HL-60 (cell line): ENCODE data around the gene KCNAB1.

Source experiments
- POLR2AphosphoS5 ChIP-seq: IDR thresholded peaks from 2 replicates; pipeline ENCODE4 v1.6.1; 2012; ENCODE audit warnings: low read depth
- TF ChIP-seq, protein P1 (sequence below): IDR thresholded peaks from one replicate; pipeline ENCODE4 v1.5.1; 2011; ENCODE audit warnings: low read length, control low read depth, inconsistent platforms; ENCODE audit not compliant: insufficient read depth
- TF ChIP-seq, protein P2 (sequence below): IDR thresholded peaks from 2 replicates; pipeline ENCODE4 v1.6.1; 2012; ENCODE audit warnings: low read depth; ENCODE audit not compliant: insufficient replicate concordance

DNA sequence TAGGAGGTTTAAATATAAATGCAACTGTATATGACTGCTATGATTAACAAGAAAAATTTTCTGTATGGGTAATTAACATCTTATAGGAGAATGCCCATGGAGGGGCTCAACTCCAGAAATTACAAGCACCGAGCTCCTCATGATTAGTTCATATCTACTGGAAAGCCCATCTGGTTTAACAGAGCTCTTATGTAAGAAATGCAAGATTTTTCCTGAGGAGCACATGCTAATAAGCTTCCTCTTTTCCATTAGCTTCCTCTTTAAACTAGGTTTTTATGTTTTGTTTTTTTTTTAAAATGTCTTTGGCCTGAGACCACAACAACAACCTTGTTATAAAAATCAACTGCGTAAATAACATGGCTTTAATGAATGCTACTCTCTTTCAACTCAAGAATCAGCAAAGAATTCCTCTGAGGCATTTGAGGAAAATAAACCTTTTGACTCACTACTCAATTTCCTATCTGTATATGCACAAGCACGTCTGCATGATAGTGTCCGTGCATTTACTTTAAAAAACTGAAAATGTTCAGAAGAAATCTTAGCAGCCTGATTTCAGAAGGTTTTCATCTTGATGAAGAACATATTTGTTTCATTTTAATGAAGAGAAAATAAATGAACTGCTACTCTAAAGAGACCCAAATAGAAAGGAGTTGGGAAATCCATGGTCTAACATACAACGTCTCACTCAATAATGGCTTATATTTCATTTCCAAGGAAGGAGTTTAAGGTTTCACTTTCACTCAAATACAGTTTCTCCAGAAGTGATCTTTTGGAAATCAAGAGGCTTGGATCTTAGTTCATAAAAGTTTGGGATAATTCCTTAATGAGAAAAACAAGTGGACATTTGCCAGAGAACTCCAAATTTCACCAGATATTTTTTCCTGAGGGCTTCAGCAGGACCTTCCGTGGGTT, 180.8 kb downstream of the KCNAB1 start:
- TF ChIP-seq, protein P1, sequence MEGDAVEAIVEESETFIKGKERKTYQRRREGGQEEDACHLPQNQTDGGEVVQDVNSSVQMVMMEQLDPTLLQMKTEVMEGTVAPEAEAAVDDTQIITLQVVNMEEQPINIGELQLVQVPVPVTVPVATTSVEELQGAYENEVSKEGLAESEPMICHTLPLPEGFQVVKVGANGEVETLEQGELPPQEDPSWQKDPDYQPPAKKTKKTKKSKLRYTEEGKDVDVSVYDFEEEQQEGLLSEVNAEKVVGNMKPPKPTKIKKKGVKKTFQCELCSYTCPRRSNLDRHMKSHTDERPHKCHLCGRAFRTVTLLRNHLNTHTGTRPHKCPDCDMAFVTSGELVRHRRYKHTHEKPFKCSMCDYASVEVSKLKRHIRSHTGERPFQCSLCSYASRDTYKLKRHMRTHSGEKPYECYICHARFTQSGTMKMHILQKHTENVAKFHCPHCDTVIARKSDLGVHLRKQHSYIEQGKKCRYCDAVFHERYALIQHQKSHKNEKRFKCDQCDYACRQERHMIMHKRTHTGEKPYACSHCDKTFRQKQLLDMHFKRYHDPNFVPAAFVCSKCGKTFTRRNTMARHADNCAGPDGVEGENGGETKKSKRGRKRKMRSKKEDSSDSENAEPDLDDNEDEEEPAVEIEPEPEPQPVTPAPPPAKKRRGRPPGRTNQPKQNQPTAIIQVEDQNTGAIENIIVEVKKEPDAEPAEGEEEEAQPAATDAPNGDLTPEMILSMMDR, result no peak
- TF ChIP-seq, protein P2, sequence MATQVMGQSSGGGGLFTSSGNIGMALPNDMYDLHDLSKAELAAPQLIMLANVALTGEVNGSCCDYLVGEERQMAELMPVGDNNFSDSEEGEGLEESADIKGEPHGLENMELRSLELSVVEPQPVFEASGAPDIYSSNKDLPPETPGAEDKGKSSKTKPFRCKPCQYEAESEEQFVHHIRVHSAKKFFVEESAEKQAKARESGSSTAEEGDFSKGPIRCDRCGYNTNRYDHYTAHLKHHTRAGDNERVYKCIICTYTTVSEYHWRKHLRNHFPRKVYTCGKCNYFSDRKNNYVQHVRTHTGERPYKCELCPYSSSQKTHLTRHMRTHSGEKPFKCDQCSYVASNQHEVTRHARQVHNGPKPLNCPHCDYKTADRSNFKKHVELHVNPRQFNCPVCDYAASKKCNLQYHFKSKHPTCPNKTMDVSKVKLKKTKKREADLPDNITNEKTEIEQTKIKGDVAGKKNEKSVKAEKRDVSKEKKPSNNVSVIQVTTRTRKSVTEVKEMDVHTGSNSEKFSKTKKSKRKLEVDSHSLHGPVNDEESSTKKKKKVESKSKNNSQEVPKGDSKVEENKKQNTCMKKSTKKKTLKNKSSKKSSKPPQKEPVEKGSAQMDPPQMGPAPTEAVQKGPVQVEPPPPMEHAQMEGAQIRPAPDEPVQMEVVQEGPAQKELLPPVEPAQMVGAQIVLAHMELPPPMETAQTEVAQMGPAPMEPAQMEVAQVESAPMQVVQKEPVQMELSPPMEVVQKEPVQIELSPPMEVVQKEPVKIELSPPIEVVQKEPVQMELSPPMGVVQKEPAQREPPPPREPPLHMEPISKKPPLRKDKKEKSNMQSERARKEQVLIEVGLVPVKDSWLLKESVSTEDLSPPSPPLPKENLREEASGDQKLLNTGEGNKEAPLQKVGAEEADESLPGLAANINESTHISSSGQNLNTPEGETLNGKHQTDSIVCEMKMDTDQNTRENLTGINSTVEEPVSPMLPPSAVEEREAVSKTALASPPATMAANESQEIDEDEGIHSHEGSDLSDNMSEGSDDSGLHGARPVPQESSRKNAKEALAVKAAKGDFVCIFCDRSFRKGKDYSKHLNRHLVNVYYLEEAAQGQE, result no peak
- TF ChIP-seq POLR2AphosphoS5, result no peak
